ENCODE measurements around the gene SCYL1. TPM values are rescaled to one million over a fixed set of nuclear protein-coding genes. Genes with fewer than 3 reads are reported as not detected.
A peak's percentile ranks its signal among the peaks of the same experiment; 100 is the strongest.

Gene SCYL1
- total and polyA plus RNA-seq, 8 donors: 51.7 to 82.5 (median 60.9) TPM

DNA sequence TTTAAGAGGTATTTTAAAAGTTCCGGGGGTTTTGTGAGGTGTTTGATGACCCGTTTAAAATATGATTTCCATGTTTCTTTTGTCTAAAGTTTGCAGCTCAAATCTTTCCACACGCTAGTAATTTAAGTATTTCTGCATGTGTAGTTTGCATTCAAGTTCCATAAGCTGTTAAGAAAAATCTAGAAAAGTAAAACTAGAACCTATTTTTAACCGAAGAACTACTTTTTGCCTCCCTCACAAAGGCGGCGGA is 26.2 kb upstream of the SCYL1 start:
- intact Hi-C loops (cut with DNase I): loop anchor here in 1 of 2 donors (5.0 kb wide), 1 partner anchor 76 kb away; the partner anchor contains the start of gene NEAT1
- TF ChIP-seq, protein P1, sequence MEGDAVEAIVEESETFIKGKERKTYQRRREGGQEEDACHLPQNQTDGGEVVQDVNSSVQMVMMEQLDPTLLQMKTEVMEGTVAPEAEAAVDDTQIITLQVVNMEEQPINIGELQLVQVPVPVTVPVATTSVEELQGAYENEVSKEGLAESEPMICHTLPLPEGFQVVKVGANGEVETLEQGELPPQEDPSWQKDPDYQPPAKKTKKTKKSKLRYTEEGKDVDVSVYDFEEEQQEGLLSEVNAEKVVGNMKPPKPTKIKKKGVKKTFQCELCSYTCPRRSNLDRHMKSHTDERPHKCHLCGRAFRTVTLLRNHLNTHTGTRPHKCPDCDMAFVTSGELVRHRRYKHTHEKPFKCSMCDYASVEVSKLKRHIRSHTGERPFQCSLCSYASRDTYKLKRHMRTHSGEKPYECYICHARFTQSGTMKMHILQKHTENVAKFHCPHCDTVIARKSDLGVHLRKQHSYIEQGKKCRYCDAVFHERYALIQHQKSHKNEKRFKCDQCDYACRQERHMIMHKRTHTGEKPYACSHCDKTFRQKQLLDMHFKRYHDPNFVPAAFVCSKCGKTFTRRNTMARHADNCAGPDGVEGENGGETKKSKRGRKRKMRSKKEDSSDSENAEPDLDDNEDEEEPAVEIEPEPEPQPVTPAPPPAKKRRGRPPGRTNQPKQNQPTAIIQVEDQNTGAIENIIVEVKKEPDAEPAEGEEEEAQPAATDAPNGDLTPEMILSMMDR (IDR thresholded peaks at IDR 0.05): no peak
- no peaks in the 10 kb centered on the region for H3K27me3 ChIP-seq
- ATAC-seq (no peak), DNase-seq (no peak)
- no peaks in the 10 kb centered on the region for H3K9me3 ChIP-seq
- peak overlapping the region; percentile 98 to 99 for H3K27ac ChIP-seq
- peaks cover 25 to 34% of the 10 kb centered on the region in 2 donors for H3K4me1 ChIP-seq
- H3K4me3 ChIP-seq: peak overlapping the region; percentile 50 to 77
- peaks cover 4 to 25% of the 10 kb centered on the region in 2 donors for H3K36me3 ChIP-seq

DNA sequence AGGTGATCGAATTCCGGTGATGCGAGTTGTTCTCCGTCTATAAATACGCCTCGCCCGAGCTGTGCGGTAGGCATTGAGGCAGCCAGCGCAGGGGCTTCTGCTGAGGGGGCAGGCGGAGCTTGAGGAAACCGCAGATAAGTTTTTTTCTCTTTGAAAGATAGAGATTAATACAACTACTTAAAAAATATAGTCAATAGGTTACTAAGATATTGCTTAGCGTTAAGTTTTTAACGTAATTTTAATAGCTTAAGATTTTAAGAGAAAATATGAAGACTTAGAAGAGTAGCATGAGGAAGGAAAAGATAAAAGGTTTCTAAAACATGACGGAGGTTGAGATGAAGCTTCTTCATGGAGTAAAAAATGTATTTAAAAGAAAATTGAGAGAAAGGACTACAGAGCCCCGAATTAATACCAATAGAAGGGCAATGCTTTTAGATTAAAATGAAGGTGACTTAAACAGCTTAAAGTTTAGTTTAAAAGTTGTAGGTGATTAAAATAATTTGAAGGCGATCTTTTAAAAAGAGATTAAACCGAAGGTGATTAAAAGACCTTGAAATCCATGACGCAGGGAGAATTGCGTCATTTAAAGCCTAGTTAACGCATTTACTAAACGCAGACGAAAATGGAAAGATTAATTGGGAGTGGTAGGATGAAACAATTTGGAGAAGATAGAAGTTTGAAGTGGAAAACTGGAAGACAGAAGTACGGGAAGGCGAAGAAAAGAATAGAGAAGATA is 25.7 kb upstream of the SCYL1 start, which contains the start of gene MALAT1:
Gene MALAT1, plus strand, starts transcription at position 69 of the 736 bp plus-strand sequence.
- H3K27me3 ChIP-seq: no peaks in the 10 kb centered on the region
- DNase-seq: peak; percentile 93 to 97 (median 94)
- peak within 1 kb of the TSS; percentile 98 to 99 for H3K27ac ChIP-seq
- peaks cover 21 to 30% of the 10 kb centered on the region in 2 donors for H3K4me1 ChIP-seq
- TF ChIP-seq, protein P1 (IDR thresholded peaks at IDR 0.05): no peak
- intact Hi-C loops (cut with DNase I): loop anchor here in 1 of 2 donors (5.0 kb wide), 1 partner anchor 77 kb away; the partner anchor contains the start of gene NEAT1
- H3K9me3 ChIP-seq: no peaks in the 10 kb centered on the region
- peak within 1 kb of the TSS; percentile 50 to 77 for H3K4me3 ChIP-seq
- peaks cover 4 to 30% of the 10 kb centered on the region in 2 donors for H3K36me3 ChIP-seq
- peak; percentile 19 for ATAC-seq

DNA sequence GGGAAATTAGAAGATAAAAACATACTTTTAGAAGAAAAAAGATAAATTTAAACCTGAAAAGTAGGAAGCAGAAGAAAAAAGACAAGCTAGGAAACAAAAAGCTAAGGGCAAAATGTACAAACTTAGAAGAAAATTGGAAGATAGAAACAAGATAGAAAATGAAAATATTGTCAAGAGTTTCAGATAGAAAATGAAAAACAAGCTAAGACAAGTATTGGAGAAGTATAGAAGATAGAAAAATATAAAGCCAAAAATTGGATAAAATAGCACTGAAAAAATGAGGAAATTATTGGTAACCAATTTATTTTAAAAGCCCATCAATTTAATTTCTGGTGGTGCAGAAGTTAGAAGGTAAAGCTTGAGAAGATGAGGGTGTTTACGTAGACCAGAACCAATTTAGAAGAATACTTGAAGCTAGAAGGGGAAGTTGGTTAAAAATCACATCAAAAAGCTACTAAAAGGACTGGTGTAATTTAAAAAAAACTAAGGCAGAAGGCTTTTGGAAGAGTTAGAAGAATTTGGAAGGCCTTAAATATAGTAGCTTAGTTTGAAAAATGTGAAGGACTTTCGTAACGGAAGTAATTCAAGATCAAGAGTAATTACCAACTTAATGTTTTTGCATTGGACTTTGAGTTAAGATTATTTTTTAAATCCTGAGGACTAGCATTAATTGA is 25.0 kb upstream of the SCYL1 start:
- no peak for ATAC-seq
- intact Hi-C loops (cut with DNase I): loop anchor here (5.0 kb wide), 1 partner anchor 78 kb away; the partner anchor contains the start of gene NEAT1 (in 2 of the 2)
- Histone ChIP-seq H3K4me1 (peaks cover 14 to 29% of the 10 kb centered on the region in 2 donors), H3K9me3 (no peaks in the 10 kb centered on the region), H3K36me3 (peaks cover 4 to 37% of the 10 kb centered on the region in 2 donors), H3K4me3 (peak overlapping the region; percentile 50 to 77), H3K27me3 (no peaks in the 10 kb centered on the region), H3K27ac (peak overlapping the region; percentile 98 to 99)
- DNase-seq: no peak
- TF ChIP-seq, protein P1 (IDR thresholded peaks at IDR 0.05): no peak

DNA sequence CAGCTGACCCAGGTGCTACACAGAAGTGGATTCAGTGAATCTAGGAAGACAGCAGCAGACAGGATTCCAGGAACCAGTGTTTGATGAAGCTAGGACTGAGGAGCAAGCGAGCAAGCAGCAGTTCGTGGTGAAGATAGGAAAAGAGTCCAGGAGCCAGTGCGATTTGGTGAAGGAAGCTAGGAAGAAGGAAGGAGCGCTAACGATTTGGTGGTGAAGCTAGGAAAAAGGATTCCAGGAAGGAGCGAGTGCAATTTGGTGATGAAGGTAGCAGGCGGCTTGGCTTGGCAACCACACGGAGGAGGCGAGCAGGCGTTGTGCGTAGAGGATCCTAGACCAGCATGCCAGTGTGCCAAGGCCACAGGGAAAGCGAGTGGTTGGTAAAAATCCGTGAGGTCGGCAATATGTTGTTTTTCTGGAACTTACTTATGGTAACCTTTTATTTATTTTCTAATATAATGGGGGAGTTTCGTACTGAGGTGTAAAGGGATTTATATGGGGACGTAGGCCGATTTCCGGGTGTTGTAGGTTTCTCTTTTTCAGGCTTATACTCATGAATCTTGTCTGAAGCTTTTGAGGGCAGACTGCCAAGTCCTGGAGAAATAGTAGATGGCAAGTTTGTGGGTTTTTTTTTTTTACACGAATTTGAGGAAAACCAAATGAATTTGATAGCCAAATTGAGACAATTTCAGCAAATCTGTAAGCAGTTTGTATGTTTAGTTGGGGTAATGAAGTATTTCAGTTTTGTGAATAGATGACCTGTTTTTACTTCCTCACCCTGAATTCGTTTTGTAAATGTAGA is 24.3 kb upstream of the SCYL1 start:
- Histone ChIP-seq H3K9me3 (no peaks in the 10 kb centered on the region), H3K4me1 (peaks cover 15 to 29% of the 10 kb centered on the region in 2 donors), H3K4me3 (peak overlapping the region; percentile 50 to 77), H3K27ac (peak overlapping the region; percentile 98 to 99), H3K36me3 (peaks cover 4 to 44% of the 10 kb centered on the region in 2 donors), H3K27me3 (no peaks in the 10 kb centered on the region)
- ATAC-seq (no peak), DNase-seq (peak in 2 of 4 donors; percentile 58 to 80)
- TF ChIP-seq, protein P1 (IDR thresholded peaks at IDR 0.05): no peak
- intact Hi-C loops (cut with DNase I): loop anchor here in 1 of 2 donors (5.0 kb wide), 1 partner anchor 78 kb away; the partner anchor contains the start of gene NEAT1

Measured in left lung (tissue), 10 donors.